Ovary (tissue), 3 donors: ENCODE data around the gene HNRNPUL1.

ENCODE experiments used
- CTCF ChIP-seq, 3 donors: fragments of 450-650 bp in 2 of 3; fragments of 200-600 bp in 1 of 3; IDR thresholded peaks; one replicate each; pipeline versions ENCODE4 v1.5.1 to v1.8.0; 2016 to 2022; ENCODE audit warnings: antibody characterized with exemption in 3 of 3, mild to moderate bottlenecking in 1 of 3
- EP300 ChIP-seq: sonication (generic); formaldehyde crosslinking; IDR thresholded peaks from one replicate; pipeline ENCODE4 v1.6.1; 2017; ENCODE audit warnings: antibody characterized with exemption
- POLR2A ChIP-seq: fragments of 450-650 bp; IDR thresholded peaks from one replicate; pipeline ENCODE4 v1.6.1; 2017; ENCODE audit warnings: antibody characterized with exemption, mild to moderate bottlenecking, moderate library complexity
- donor health status: DM: no; HTN: no; CAD: no.

- TF ChIP-seq CTCF (IDR thresholded peaks at IDR 0.05) = no peak
- TF ChIP-seq POLR2A = no peak
- no peak for TF ChIP-seq EP300
These were observed 38.6 kb downstream of the HNRNPUL1 start for GRCh38 chr19:41302624-41303351.
